Neural progenitor cell (in vitro differentiated cells): ENCODE data around the gene SCFD2. TPM values are rescaled to one million over a fixed set of nuclear protein-coding genes. Genes with fewer than 3 reads are reported as not detected.

Source experiments
- DNase-seq: peaks from one replicate; pipeline ENCODE4 v3.0.0-alpha.2; 2016; ENCODE audit warnings: low spot score
- H2AFZ ChIP-seq: fragments of 200-600 bp; sonication (generic); replicated peaks from 2 replicates; pipeline ENCODE4 v1.6.1; 2016; ENCODE audit warnings: antibody characterized with exemption
- H3F3A ChIP-seq: fragments of 200-600 bp; sonication (generic); 2 replicates; pipeline ENCODE4 v1.6.1; 2016; ENCODE audit warnings: antibody characterized with exemption, low read depth
- H3K27ac ChIP-seq: fragments of 200-600 bp; sonication (generic); 2 replicates; pipeline ENCODE4 v1.5.1; 2016; ENCODE audit warnings: mild to moderate bottlenecking
- H3K27me3 ChIP-seq: fragments of 200-600 bp; sonication (generic); 2 replicates; pipeline ENCODE4 v1.6.1; 2016; ENCODE audit warnings: mild to moderate bottlenecking, moderate library complexity
- H3K36me3 ChIP-seq: fragments of 200-600 bp; sonication (generic); 2 replicates; pipeline ENCODE4 v1.5.1; 2016
- H3K4me1 ChIP-seq: fragments of 200-600 bp; sonication (generic); 2 replicates; pipeline ENCODE4 v1.6.1; 2016; ENCODE audit warnings: mixed run types
- H3K4me2 ChIP-seq: fragments of 200-600 bp; sonication (generic); 2 replicates; pipeline ENCODE4 v1.6.1; 2016
- H3K4me3 ChIP-seq: fragments of 200-600 bp; sonication (generic); 2 replicates; pipeline ENCODE4 v1.5.1; 2016
- H3K79me2 ChIP-seq: fragments of 200-600 bp; sonication (generic); 2 replicates; pipeline ENCODE4 v1.6.1; 2016; ENCODE audit warnings: low read depth
- H3K9ac ChIP-seq: fragments of 200-600 bp; sonication (generic); 2 replicates; pipeline ENCODE4 v1.6.1; 2016
- H3K9me3 ChIP-seq: fragments of 200-600 bp; sonication (generic); 2 replicates; pipeline ENCODE4 v1.5.1; 2016; ENCODE audit warnings: low read depth
- H4K20me1 ChIP-seq: fragments of 200-600 bp; sonication (generic); 2 replicates; pipeline ENCODE4 v1.6.1; 2016; ENCODE audit warnings: low read depth
- H3K27ac Mint-ChIP-seq: 3 replicates; pipeline ENCODE4 v1.8.0; 2021; ENCODE audit warnings: mixed read lengths
- H3K27me3 Mint-ChIP-seq: 2 replicates; pipeline ENCODE4 v1.8.0; 2022; ENCODE audit warnings: low read depth, mild to moderate bottlenecking, inconsistent platforms, moderate library complexity, mixed read lengths; ENCODE audit not compliant: insufficient read depth
- H3K36me3 Mint-ChIP-seq: 3 replicates; pipeline ENCODE4 v1.8.0; 2021; ENCODE audit warnings: mixed read lengths
- H3K4me1 Mint-ChIP-seq: 3 replicates; pipeline ENCODE4 v1.8.0; 2021; ENCODE audit warnings: mixed read lengths
- H3K4me3 Mint-ChIP-seq: 3 replicates; pipeline ENCODE4 v1.8.0; 2021; ENCODE audit warnings: mild to moderate bottlenecking, moderate library complexity, mixed read lengths
- H3K9me3 Mint-ChIP-seq: 3 replicates; pipeline ENCODE4 v1.8.0; 2020; ENCODE audit warnings: mixed read lengths
- CTCF ChIP-seq: fragments of 200-600 bp; sonication (generic); IDR thresholded peaks from 2 replicates; pipeline ENCODE4 v1.5.1; 2017; ENCODE audit warnings: antibody characterized with exemption, mild to moderate bottlenecking
- EZH2 ChIP-seq: fragments of 200-600 bp; sonication (generic); IDR thresholded peaks from 2 replicates; pipeline ENCODE4 v1.6.1; 2017; ENCODE audit warnings: antibody characterized with exemption, mild to moderate bottlenecking, moderate library complexity
- EZH2phosphoT487 ChIP-seq: fragments of 200-600 bp; sonication (generic); IDR thresholded peaks from 2 replicates; pipeline ENCODE4 v1.6.1; 2017; ENCODE audit warnings: antibody characterized with exemption
- total RNA-seq: library from RNA; depleted of rRNA; stranded (reverse); fragments of >200 nt; gene quantifications from 2 replicates; pipeline ENCODE4 v1.2.3, GENCODE V29; 2015; ENCODE audit warnings: low replicate concordance

The SCFD2 gene
- total RNA-seq, 1 donor from 2014 or later, result 4.8 TPM

DNA sequence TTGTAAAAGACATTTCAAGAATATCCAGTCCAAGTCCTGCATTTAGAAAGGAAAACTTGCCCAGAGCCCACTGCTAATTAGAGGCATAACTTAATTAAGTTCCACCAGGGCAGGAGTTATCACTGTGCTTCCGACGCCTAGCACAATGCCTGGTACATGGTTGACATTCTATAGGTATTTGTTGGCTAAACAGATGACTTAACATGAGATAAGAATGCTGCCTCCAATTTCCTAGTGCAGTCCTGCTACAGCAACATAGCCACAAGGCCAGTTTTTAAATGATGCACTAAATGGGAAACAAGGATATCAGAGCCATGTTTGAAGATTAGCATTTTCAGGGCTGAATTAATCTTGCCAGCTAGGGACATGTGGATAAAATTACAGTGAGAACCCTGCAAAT, 339.6 kb downstream of the SCFD2 start:
- H3K9me3 ChIP-seq, result no peaks in the 10 kb centered on the region
- Mint-ChIP-seq H3K27me3 (no peaks in the 10 kb centered on the region), H3K4me1 (peaks cover 15% of the 10 kb centered on the region), H3K4me3 (no peak overlapping the region), H3K9me3 (no peaks in the 10 kb centered on the region), H3K27ac (no peak overlapping the region), H3K36me3 (no peaks in the 10 kb centered on the region)
- no peak overlapping the region for H3K4me3 ChIP-seq
- no peak overlapping the region for H3K27ac ChIP-seq
- H3K4me1 ChIP-seq, result peaks cover 4% of the 10 kb centered on the region
- DNase-seq, result no peak
- H3K79me2 ChIP-seq, result no peaks in the 10 kb centered on the region
- no peak for TF ChIP-seq CTCF
- TF ChIP-seq EZH2, result no peak
- no peak for TF ChIP-seq EZH2phosphoT487
- H2AFZ ChIP-seq, result no peak overlapping the region
- no peaks in the 10 kb centered on the region for H3K27me3 ChIP-seq
- no peaks in the 10 kb centered on the region for H4K20me1 ChIP-seq
- no peak overlapping the region for H3K9ac ChIP-seq
- H3F3A ChIP-seq, result no peaks in the 10 kb centered on the region
- H3K4me2 ChIP-seq, result no peak overlapping the region
- no peaks in the 10 kb centered on the region for H3K36me3 ChIP-seq

GRCh38 chr4:53023677-53024299, 342.1 kb downstream of the SCFD2 start:
- Histone ChIP-seq H3K9ac (no peak overlapping the region), H3K79me2 (no peaks in the 10 kb centered on the region), H3K27me3 (no peaks in the 10 kb centered on the region), H3K36me3 (no peaks in the 10 kb centered on the region), H3K4me3 (no peak overlapping the region), H3K27ac (no peak overlapping the region), H4K20me1 (no peaks in the 10 kb centered on the region), H3K4me1 (peaks cover 4% of the 10 kb centered on the region), H3K9me3 (no peaks in the 10 kb centered on the region), H3F3A (no peaks in the 10 kb centered on the region), H2AFZ (no peak overlapping the region), H3K4me2 (no peak overlapping the region)
- DNase-seq, result no peak
- H3K9me3 Mint-ChIP-seq, result no peaks in the 10 kb centered on the region
- peaks cover 29% of the 10 kb centered on the region for H3K4me1 Mint-ChIP-seq
- H3K4me3 Mint-ChIP-seq, result no peak overlapping the region
- no peaks in the 10 kb centered on the region for H3K27me3 Mint-ChIP-seq
- no peak overlapping the region for H3K27ac Mint-ChIP-seq
- TF ChIP-seq EZH2 (no peak), CTCF (no peak), EZH2phosphoT487 (no peak)
- H3K36me3 Mint-ChIP-seq, result no peaks in the 10 kb centered on the region

- no peaks in the 10 kb centered on the region for H3K36me3 Mint-ChIP-seq
- TF ChIP-seq CTCF, result no peak
- TF ChIP-seq EZH2, result no peak
- TF ChIP-seq EZH2phosphoT487, result no peak
- Histone ChIP-seq H3F3A (no peaks in the 10 kb centered on the region), H3K4me2 (no peak overlapping the region), H3K27me3 (no peaks in the 10 kb centered on the region), H3K4me1 (peaks cover 4% of the 10 kb centered on the region), H3K4me3 (no peak overlapping the region), H4K20me1 (no peaks in the 10 kb centered on the region), H3K9me3 (no peaks in the 10 kb centered on the region), H3K9ac (no peak overlapping the region), H3K36me3 (no peaks in the 10 kb centered on the region), H3K27ac (no peak overlapping the region), H3K79me2 (no peaks in the 10 kb centered on the region), H2AFZ (no peak overlapping the region)
- no peak overlapping the region for H3K27ac Mint-ChIP-seq
- no peaks in the 10 kb centered on the region for H3K9me3 Mint-ChIP-seq
- no peak overlapping the region for H3K4me3 Mint-ChIP-seq
- DNase-seq, result no peak
- H3K4me1 Mint-ChIP-seq, result peaks cover 34% of the 10 kb centered on the region
- H3K27me3 Mint-ChIP-seq, result peaks cover 2% of the 10 kb centered on the region
Observed at GRCh38 chr4:53022513-53023100, 343.3 kb downstream of the SCFD2 start.
